ENCODE data around the gene VAT1L. TPM values are rescaled to one million over a fixed set of nuclear protein-coding genes. Genes with fewer than 3 reads are reported as not detected.

The VAT1L gene
- total RNA-seq, 1 donor from 2014 or later = not detected

- no peak for TF ChIP-seq CTCF (IDR thresholded peaks at IDR 0.05)
- Mint-ChIP-seq H3K36me3 (ENCODE audit: low read depth) (no peaks in the 10 kb centered on the region), H3K4me1 (ENCODE audit: low read depth) (no peaks in the 10 kb centered on the region), H3K27me3 (ENCODE audit: low read depth) (no peaks in the 10 kb centered on the region), H3K4me3 (ENCODE audit: unreplicated experiment) (no peak overlapping the region), H3K9me3 (ENCODE audit: low read depth) (peaks cover 15% of the 10 kb centered on the region), H3K27ac (ENCODE audit: unreplicated experiment) (no peak overlapping the region)
- no peak for DNase-seq (ENCODE audit: low spot score)
Measured at GRCh38 chr16:77937473-77938149, 149.2 kb downstream of the VAT1L start.

GRCh38 chr16:77938913-77939312 is 150.5 kb downstream of the VAT1L start:
- Mint-ChIP-seq H3K27me3 (ENCODE audit: low read depth) (no peaks in the 10 kb centered on the region), H3K4me3 (ENCODE audit: unreplicated experiment) (no peak overlapping the region)
- no peak for DNase-seq (ENCODE audit: low spot score)

GRCh38 chr16:77939968-77940367 is 151.6 kb downstream of the VAT1L start:
- Mint-ChIP-seq H3K4me3 (ENCODE audit: unreplicated experiment) (no peak overlapping the region), H3K9me3 (ENCODE audit: low read depth) (peaks cover 9% of the 10 kb centered on the region), H3K27me3 (ENCODE audit: low read depth) (no peaks in the 10 kb centered on the region), H3K36me3 (ENCODE audit: low read depth) (no peaks in the 10 kb centered on the region), H3K27ac (ENCODE audit: unreplicated experiment) (no peak overlapping the region), H3K4me1 (ENCODE audit: low read depth) (no peaks in the 10 kb centered on the region)
- TF ChIP-seq CTCF (IDR thresholded peaks at IDR 0.05) = no peak
- DNase-seq (ENCODE audit: low spot score) = no peak

More at GRCh38 chr16:77938913-77939312, 150.5 kb downstream of the VAT1L start:
- H3K4me1 Mint-ChIP-seq (ENCODE audit: low read depth) = no peaks in the 10 kb centered on the region
- H3K27ac Mint-ChIP-seq (ENCODE audit: unreplicated experiment) = no peak overlapping the region
- no peaks in the 10 kb centered on the region for H3K36me3 Mint-ChIP-seq (ENCODE audit: low read depth)
- H3K9me3 Mint-ChIP-seq (ENCODE audit: low read depth) = peaks cover 10% of the 10 kb centered on the region
- no peak for TF ChIP-seq CTCF (IDR thresholded peaks at IDR 0.05)

DNA sequence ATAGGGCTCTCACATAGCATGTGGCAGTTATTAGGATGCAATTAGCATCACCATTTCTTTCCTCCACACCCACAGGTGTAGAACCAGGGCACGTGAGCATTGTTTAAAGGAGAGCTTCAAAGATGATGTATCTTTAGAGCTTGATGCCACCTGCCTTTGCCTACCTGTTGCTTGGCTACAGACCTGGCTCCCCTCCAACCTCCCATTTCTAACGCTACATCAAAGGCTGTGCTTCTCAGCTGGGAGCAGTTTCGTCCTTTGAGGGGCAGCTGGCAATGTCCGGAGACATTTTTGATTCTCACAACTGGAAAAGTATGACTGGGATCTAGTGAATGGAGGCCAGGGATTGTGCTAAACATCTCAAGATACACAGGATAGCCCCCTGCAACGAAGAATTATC is 155.4 kb downstream of the VAT1L start:
- Mint-ChIP-seq H3K4me1 (ENCODE audit: low read depth) (no peaks in the 10 kb centered on the region), H3K4me3 (ENCODE audit: unreplicated experiment) (no peak overlapping the region), H3K27me3 (ENCODE audit: low read depth) (peaks cover 1% of the 10 kb centered on the region), H3K27ac (ENCODE audit: unreplicated experiment) (no peak overlapping the region), H3K36me3 (ENCODE audit: low read depth) (no peaks in the 10 kb centered on the region), H3K9me3 (ENCODE audit: low read depth) (peaks cover 2% of the 10 kb centered on the region)
- no peak for TF ChIP-seq CTCF (IDR thresholded peaks at IDR 0.05)
- DNase-seq (ENCODE audit: low spot score) = no peak

GRCh38 chr16:77944631-77945030 is 156.3 kb downstream of the VAT1L start:
- no peak for TF ChIP-seq CTCF (IDR thresholded peaks at IDR 0.05)
- DNase-seq (ENCODE audit: low spot score) = no peak
- H3K36me3 Mint-ChIP-seq (ENCODE audit: low read depth) = no peaks in the 10 kb centered on the region
- H3K4me1 Mint-ChIP-seq (ENCODE audit: low read depth) = no peaks in the 10 kb centered on the region
- no peak overlapping the region for H3K4me3 Mint-ChIP-seq (ENCODE audit: unreplicated experiment)
- no peak overlapping the region for H3K27ac Mint-ChIP-seq (ENCODE audit: unreplicated experiment)
- H3K9me3 Mint-ChIP-seq (ENCODE audit: low read depth) = peaks cover 2% of the 10 kb centered on the region
- H3K27me3 Mint-ChIP-seq (ENCODE audit: low read depth) = peaks cover 1% of the 10 kb centered on the region

All from chondrocyte (in vitro differentiated cells).